NCI-H82 (cell line): ENCODE measurements around the gene ARMH1.
"Not testable (repeated sequence)": the region's sequence is repeated elsewhere in the genome, so short reads cannot be mapped to it uniquely, and the experiment has no call there.

Source experiments
- DNase-seq: peaks from one replicate; lab custom pipeline; 2025; lab: John Stamatoyannopoulos, UW

ARMH1 gene

GRCh38 chr1:44644806-44645205 lies 29.7 kb upstream of the ARMH1 start:
- DNase-seq = no peak

GRCh38 chr1:44645476-44646244 lies 28.9 kb upstream of the ARMH1 start:
- DNase-seq = no peak

GRCh38 chr1:44646261-44647110 lies 28.0 kb upstream of the ARMH1 start:
- no peak for DNase-seq

GRCh38 chr1:44647896-44648295 lies 26.6 kb upstream of the ARMH1 start:
- DNase-seq = no peak

- no peak for DNase-seq
Measured at GRCh38 chr1:44648529-44649250, 25.8 kb upstream of the ARMH1 start.

- DNase-seq = no peak
Measured at GRCh38 chr1:44649788-44650158, 24.7 kb upstream of the ARMH1 start.

- DNase-seq = peak; percentile 92
Measured at GRCh38 chr1:44650159-44650831, 24.2 kb upstream of the ARMH1 start.

- DNase-seq = no peak
Measured at GRCh38 chr1:44651069-44651468, 23.4 kb upstream of the ARMH1 start.

- DNase-seq = peak; percentile 92
Measured at GRCh38 chr1:44652445-44653106, 21.9 kb upstream of the ARMH1 start.

GRCh38 chr1:44653107-44653964 lies 21.2 kb upstream of the ARMH1 start:
- no peak for DNase-seq

- no peak for DNase-seq
Measured at GRCh38 chr1:44654621-44655187, 19.8 kb upstream of the ARMH1 start.

GRCh38 chr1:44655609-44656008 lies 18.9 kb upstream of the ARMH1 start:
- peak; percentile 64 for DNase-seq

- DNase-seq = peak; percentile 61
Measured at GRCh38 chr1:44659566-44659965, 14.9 kb upstream of the ARMH1 start.

GRCh38 chr1:44660176-44660575 lies 14.3 kb upstream of the ARMH1 start:
- DNase-seq = peak; percentile 26

- peak; percentile 78 for DNase-seq
Measured at GRCh38 chr1:44661781-44662682, 12.5 kb upstream of the ARMH1 start.

- DNase-seq = no peak
Measured at GRCh38 chr1:44662683-44663030, 11.9 kb upstream of the ARMH1 start.

- no peak for DNase-seq
Measured at GRCh38 chr1:44663417-44663816, 11.1 kb upstream of the ARMH1 start.

- no peak for DNase-seq
Measured at GRCh38 chr1:44664730-44665370, 9.7 kb upstream of the ARMH1 start.

- DNase-seq = not testable (repeated sequence)
Measured at GRCh38 chr1:44666719-44667118, 7.8 kb upstream of the ARMH1 start.
